ENCODE results near the gene DNAJC18. TPM values are rescaled to one million over a fixed set of nuclear protein-coding genes. Genes with fewer than 3 reads are reported as not detected.
A peak's percentile ranks its signal among the peaks of the same experiment; 100 is the strongest.

DNAJC18 gene
- total and polyA plus RNA-seq, 12 donors: 4.9 to 16.2 (median 8.8) TPM

- TF ChIP-seq CTCF (IDR thresholded peaks at IDR 0.05): no peak
- peak in 1 of 2 donors; percentile 72 for TF ChIP-seq POLR2A (IDR thresholded peaks at IDR 0.05)
- Histone ChIP-seq H3K4me3 (peak overlapping the region in 1 of 4 donors; percentile 69), H3K27me3 (no peaks in the 10 kb centered on the region), H3K4me1 (replicated peaks in 1 of 2) (peaks cover 30 to 35% of the 10 kb centered on the region in 2 donors), H3K9me3 (replicated peaks in 1 of 3) (no peaks in the 10 kb centered on the region), H3K36me3 (replicated peaks in 1 of 2) (no peaks in the 10 kb centered on the region), H3K27ac (peak overlapping the region in 4 of 5 donors; percentile 77 to 86 (median 84))
- WGBS, 4 donors: 49 to 70% (median 62%) methylated on average over 4 to 8 of the region's 8 CpGs
- DNase-seq: peak; percentile 74 to 92 (median 88)
- intact Hi-C loops (cut with DNase I): no loop called here
These were observed 43.3 kb downstream of the DNAJC18 start for GRCh38 chr5:139395844-139396640.

DNA sequence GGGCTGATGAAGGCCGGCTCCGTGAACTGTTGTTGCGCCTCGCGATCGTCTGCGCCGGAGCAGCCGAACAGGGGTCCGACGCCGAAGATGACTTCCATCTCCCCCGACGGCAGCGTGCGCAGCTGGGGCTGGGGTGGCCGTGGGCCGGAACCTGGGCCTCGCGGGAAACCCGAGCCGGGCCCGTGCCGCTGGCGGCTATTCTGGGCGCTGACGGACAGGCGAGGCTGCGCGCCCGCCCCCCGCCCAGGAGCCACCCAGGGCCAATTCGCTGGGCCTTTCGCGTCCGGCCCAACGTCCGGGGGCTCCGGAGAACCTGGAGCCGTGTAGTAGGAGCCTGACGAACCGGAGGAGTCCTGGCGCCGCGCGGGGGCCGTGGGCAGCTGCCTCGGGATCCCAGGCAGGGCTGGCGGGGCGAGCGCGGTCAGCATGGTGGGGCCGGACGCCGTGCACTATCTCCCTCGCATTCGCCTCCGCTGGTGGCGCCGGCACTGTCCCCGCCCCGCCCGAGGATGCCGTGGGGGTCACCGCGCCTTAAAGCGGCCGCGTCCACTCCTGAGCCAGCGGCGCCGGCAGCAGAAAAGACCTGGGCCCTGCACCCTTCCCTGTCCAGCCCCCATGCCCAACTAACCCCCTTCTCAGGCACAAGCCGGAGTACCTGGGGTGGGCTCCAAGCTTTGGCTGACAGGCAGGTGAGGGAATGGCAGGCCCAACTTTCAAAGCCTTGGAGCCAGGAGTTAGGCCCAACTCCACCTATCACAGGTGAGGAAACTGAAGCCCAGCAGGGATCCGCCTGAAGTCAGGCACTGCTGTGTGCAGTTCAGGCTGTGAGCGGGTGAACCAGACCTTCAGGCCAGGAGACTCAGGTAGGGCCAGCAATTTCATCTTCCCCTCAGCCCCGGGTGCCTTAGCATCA lies 44.4 kb downstream of the DNAJC18 start, which contains the start of gene PROB1:
PROB1 (minus strand) TSS at position 451 of the 913 bp plus-strand sequence; CDS start at position 428, 23 bp downstream.
- H3K4me3 ChIP-seq: peak within 1 kb of the TSS in 3 of 4 donors; percentile 11 to 69 (median 42)
- no peaks in the 10 kb centered on the region for H3K9me3 ChIP-seq (replicated peaks in 1 of 3)
- TF ChIP-seq CTCF (IDR thresholded peaks at IDR 0.05): no peak
- peak in 1 of 2 donors; percentile 52 for TF ChIP-seq POLR2A (IDR thresholded peaks at IDR 0.05)
- H3K27ac ChIP-seq: peak within 1 kb of the TSS; percentile 60 to 86 (median 83)
- intact Hi-C loops (cut with DNase I): loop anchor here in 1 of 2 donors (5.0 kb wide), 1 partner anchor 48 kb away; no protein-coding TSS in a partner anchor
- H3K36me3 ChIP-seq (replicated peaks in 1 of 2): no peaks in the 10 kb centered on the region
- H3K27me3 ChIP-seq: no peaks in the 10 kb centered on the region
- peaks cover 30 to 35% of the 10 kb centered on the region in 2 donors for H3K4me1 ChIP-seq (replicated peaks in 1 of 2)
- DNase-seq: peak; percentile 59 to 81 (median 68)
- WGBS, 4 donors: 18 to 33% (median 23%) methylated on average over 1 to 76 of the region's 76 CpGs

- no peaks in the 10 kb centered on the region for H3K36me3 ChIP-seq (replicated peaks in 1 of 2)
- peak overlapping the region; percentile 60 to 86 (median 83) for H3K27ac ChIP-seq
- intact Hi-C loops (cut with DNase I): loop anchor here in 1 of 2 donors (5.0 kb wide), 1 partner anchor 47 kb away; no protein-coding TSS in a partner anchor
- H3K9me3 ChIP-seq (replicated peaks in 1 of 3): no peaks in the 10 kb centered on the region
- peaks cover 30 to 35% of the 10 kb centered on the region in 2 donors for H3K4me1 ChIP-seq (replicated peaks in 1 of 2)
- H3K4me3 ChIP-seq: peak overlapping the region in 2 of 4 donors; percentile 42 to 69
- no peaks in the 10 kb centered on the region for H3K27me3 ChIP-seq
- TF ChIP-seq POLR2A (IDR thresholded peaks at IDR 0.05) (peak in 1 of 2 donors; percentile 3), CTCF (IDR thresholded peaks at IDR 0.05) (peak in 3 of 6 experiments; percentile 38 to 61 (median 45))
- 0 to 5% (median 2%) methylated on average over 1 to 62 of the region's 62 CpGs for WGBS, 4 donors
- peak; percentile 59 to 80 (median 69) for DNase-seq
These were observed 45.1 kb downstream of the DNAJC18 start for GRCh38 chr5:139394123-139394653.
